Measurements from ENCODE around the gene MAPK10. TPM values are rescaled to one million over a fixed set of nuclear protein-coding genes. Genes with fewer than 3 reads are reported as not detected.

The MAPK10 gene
- total RNA-seq, 1 experiment from 2014 or later = 5.2 TPM

DNA sequence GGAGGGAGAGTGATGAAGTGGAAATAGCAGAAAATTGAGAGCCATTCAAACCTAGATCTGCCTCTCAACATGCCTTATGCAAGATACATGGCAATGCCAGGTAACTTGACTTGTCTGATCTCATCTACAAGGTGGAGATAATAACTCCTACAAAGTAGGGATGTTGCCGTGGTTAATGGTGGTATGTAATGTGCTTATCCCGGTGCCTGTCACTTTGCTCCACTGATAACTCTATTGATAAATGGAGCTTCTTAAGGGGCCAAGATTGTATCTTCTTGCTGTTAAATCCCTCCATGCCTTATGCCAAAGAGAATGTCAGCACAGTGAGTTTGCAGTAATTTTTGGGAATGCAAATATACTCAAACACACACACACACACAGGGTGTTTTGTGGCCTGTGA, 355.8 kb downstream of the MAPK10 start:
- H3K4me3 Mint-ChIP-seq = no peak overlapping the region
- ChIA-PET CTCF (no interaction called here), POLR2A (no interaction called here)
- no peaks in the 10 kb centered on the region for H3K27me3 Mint-ChIP-seq (ENCODE audit: low read depth)
- no peak for ATAC-seq
- H3K27ac Mint-ChIP-seq = no peak overlapping the region
- H3K36me3 Mint-ChIP-seq = no peaks in the 10 kb centered on the region
- no peaks in the 10 kb centered on the region for H3K4me1 Mint-ChIP-seq
- no peak for DNase-seq (ENCODE audit: low spot score)
- TF ChIP-seq EMX1 (CRISPR knock-in tag; IDR thresholded peaks at IDR 0.05) (no peak), MYBL2 (CRISPR knock-in tag; IDR thresholded peaks at IDR 0.05) (no peak), GABPB1 (CRISPR knock-in tag; IDR thresholded peaks at IDR 0.05) (no peak), ELF4 (CRISPR knock-in tag; IDR thresholded peaks at IDR 0.05; ENCODE audit: low read depth) (no peak), ZBTB43 (CRISPR knock-in tag; IDR thresholded peaks at IDR 0.05) (no peak)
- H3K9me3 Mint-ChIP-seq = no peaks in the 10 kb centered on the region

DNA sequence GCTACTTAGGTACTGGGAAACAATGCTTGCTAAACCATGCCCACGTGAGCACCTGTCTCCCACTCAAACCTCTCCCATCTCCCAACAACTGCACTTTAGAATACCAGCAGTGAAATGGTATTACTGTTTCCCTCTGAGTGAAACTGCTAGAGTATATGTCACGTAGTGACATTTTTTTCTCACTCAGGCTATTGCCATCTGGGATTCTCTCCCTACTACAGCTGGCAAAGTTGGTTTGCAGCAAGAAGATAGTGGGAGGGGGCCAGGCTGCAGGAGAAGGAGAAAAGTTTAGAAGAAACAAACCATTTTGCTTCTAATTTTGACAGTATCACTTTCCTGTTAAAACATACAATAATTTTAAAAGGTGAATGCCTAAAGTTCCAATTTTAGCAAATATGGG, 358.3 kb downstream of the MAPK10 start:
- no peak for DNase-seq (ENCODE audit: low spot score)
- ChIA-PET CTCF (no interaction called here), POLR2A (no interaction called here)
- TF ChIP-seq ZNF425 (CRISPR knock-in tag; conservative IDR thresholded peaks at IDR 0.05) = no peak
- TF ChIP-seq NR3C1 (CRISPR knock-in tag; conservative IDR thresholded peaks at IDR 0.05; ENCODE audit: low read depth) = no peak
- TF ChIP-seq MYBL2 (CRISPR knock-in tag; IDR thresholded peaks at IDR 0.05) = no peak
- TF ChIP-seq ATF1 (CRISPR knock-in tag; IDR thresholded peaks at IDR 0.05) = no peak
- no peak overlapping the region for H3K4me3 Mint-ChIP-seq
- no peaks in the 10 kb centered on the region for H3K9me3 Mint-ChIP-seq
- ATAC-seq = no peak
- no peaks in the 10 kb centered on the region for H3K36me3 Mint-ChIP-seq
- H3K27ac Mint-ChIP-seq = no peak overlapping the region
- no peaks in the 10 kb centered on the region for H3K27me3 Mint-ChIP-seq (ENCODE audit: low read depth)
- no peaks in the 10 kb centered on the region for H3K4me1 Mint-ChIP-seq

DNA sequence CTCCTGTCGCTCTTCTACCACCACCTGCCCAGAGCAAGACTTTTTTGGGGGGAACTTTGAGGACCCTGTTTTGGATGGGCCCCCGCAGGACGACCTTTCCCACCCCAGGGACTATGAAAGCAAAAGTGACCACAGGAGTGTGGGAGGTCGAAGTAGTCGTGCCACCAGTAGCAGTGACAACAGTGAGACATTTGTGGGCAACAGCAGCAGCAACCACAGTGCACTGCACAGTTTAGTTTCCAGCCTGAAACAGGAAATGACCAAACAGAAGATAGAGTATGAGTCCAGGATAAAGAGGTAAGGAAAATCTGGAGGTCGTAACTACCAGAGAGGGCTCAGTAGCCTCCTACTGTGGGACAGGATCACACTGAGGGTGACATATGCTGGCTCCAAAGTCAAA, 364.5 kb downstream of the MAPK10 start:
- ATAC-seq (no peak), DNase-seq (ENCODE audit: low spot score) (no peak)
- POLR2A ChIA-PET = no interaction called here
- Mint-ChIP-seq H3K27me3 (ENCODE audit: low read depth) (no peaks in the 10 kb centered on the region), H3K36me3 (no peaks in the 10 kb centered on the region), H3K9me3 (no peaks in the 10 kb centered on the region), H3K27ac (no peak overlapping the region), H3K4me1 (no peaks in the 10 kb centered on the region), H3K4me3 (no peak overlapping the region)
- TF ChIP-seq ATF1 (CRISPR knock-in tag; IDR thresholded peaks at IDR 0.05) = no peak
- no peak for TF ChIP-seq ATF3 (CRISPR knock-in tag; conservative IDR thresholded peaks at IDR 0.05)
- no peak for TF ChIP-seq NR1H2 (CRISPR knock-in tag; IDR thresholded peaks at IDR 0.05)
- no peak for TF ChIP-seq TCF7 (CRISPR knock-in tag; IDR thresholded peaks at IDR 0.05; ENCODE audit: low read depth)
- no peak for TF ChIP-seq CREB1 (CRISPR knock-in tag; IDR thresholded peaks at IDR 0.05)
- TF ChIP-seq TP53 (CRISPR knock-in tag; IDR thresholded peaks at IDR 0.05) = no peak
- TF ChIP-seq OVOL2 (CRISPR knock-in tag; IDR thresholded peaks at IDR 0.05; ENCODE audit: borderline replicate concordance) = no peak
- CTCF ChIA-PET = no interaction called here

DNA sequence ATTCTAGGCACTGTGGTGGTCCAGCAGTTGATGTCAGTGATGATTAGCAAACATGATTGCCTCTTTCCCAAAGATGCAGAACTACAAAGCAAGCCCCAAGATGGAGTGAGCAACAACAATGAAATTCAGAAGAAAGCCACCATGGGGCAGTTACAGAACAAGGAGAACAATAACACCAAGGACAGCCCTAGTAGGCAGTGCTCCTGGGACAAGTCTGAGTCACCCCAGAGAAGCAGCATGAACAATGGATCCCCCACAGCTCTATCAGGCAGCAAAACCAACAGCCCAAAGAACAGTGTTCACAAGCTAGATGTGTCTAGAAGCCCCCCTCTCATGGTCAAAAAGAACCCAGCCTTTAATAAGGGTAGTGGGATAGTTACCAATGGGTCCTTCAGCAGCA, 365.3 kb downstream of the MAPK10 start:
- no peak for TF ChIP-seq ZNF317 (CRISPR knock-in tag; IDR thresholded peaks at IDR 0.05; ENCODE audit: borderline replicate concordance, low read depth)
- no peak for TF ChIP-seq NR3C1 (CRISPR knock-in tag; conservative IDR thresholded peaks at IDR 0.05; ENCODE audit: low read depth)
- H3K4me1 Mint-ChIP-seq = no peaks in the 10 kb centered on the region
- ATAC-seq (no peak), DNase-seq (ENCODE audit: low spot score) (no peak)
- ChIA-PET POLR2A (no interaction called here), CTCF (no interaction called here)
- H3K27ac Mint-ChIP-seq = no peak overlapping the region
- H3K27me3 Mint-ChIP-seq (ENCODE audit: low read depth) = no peaks in the 10 kb centered on the region
- no peaks in the 10 kb centered on the region for H3K9me3 Mint-ChIP-seq
- H3K36me3 Mint-ChIP-seq = no peaks in the 10 kb centered on the region
- H3K4me3 Mint-ChIP-seq = no peak overlapping the region

Measured in WTC11 (cell line).